Stimulated activated effector memory CD8-positive, alpha-beta T cell treated with anti-CD3 and anti-CD28 coated beads, Interleukin-12 subunit alpha, Interleukin-12 subunit beta, amount 100 ng/mL, for 72 hours (primary cell): ENCODE data around the gene KCNJ4.

ENCODE experiments used
- ATAC-seq: fragments of 150-1000 bp; cut with Tn5 transposase; 2 replicates; pipeline ENCODE4 v1.10.0; 2021
- DNase-seq, 2 donors: peaks; one replicate each; pipeline ENCODE4 v3.0.0; 2021 to 2022; ENCODE audit warnings: low spot score in 2 of 2
- H3K27ac Mint-ChIP-seq: one replicate; pipeline ENCODE4 v1.8.0; 2022; ENCODE audit warnings: mild to moderate bottlenecking, mixed read lengths
- H3K36me3 Mint-ChIP-seq: one replicate; pipeline ENCODE4 v1.8.0; 2022; ENCODE audit warnings: mild to moderate bottlenecking, mixed read lengths
- H3K4me1 Mint-ChIP-seq: one replicate; pipeline ENCODE4 v1.8.0; 2022; ENCODE audit warnings: mixed read lengths
- H3K4me3 Mint-ChIP-seq: one replicate; pipeline ENCODE4 v1.8.0; 2022; ENCODE audit warnings: mild to moderate bottlenecking, mixed read lengths
- H3K9me3 Mint-ChIP-seq: one replicate; pipeline ENCODE4 v1.8.0; 2022; ENCODE audit warnings: mixed read lengths

KCNJ4 gene

GRCh38 chr22:38432264-38432663 is 22.7 kb downstream of the KCNJ4 start:
- no peak for DNase-seq
- H3K4me1 Mint-ChIP-seq: no peaks in the 10 kb centered on the region
- no peak for ATAC-seq
- H3K9me3 Mint-ChIP-seq: no peaks in the 10 kb centered on the region
- no peak overlapping the region for H3K27ac Mint-ChIP-seq
- H3K4me3 Mint-ChIP-seq: no peak overlapping the region
- no peaks in the 10 kb centered on the region for H3K36me3 Mint-ChIP-seq

GRCh38 chr22:38431266-38432010 is 23.6 kb downstream of the KCNJ4 start:
- H3K36me3 Mint-ChIP-seq: no peaks in the 10 kb centered on the region
- ATAC-seq (no peak), DNase-seq (no peak)
- H3K4me3 Mint-ChIP-seq: no peak overlapping the region
- H3K9me3 Mint-ChIP-seq: no peaks in the 10 kb centered on the region
- H3K27ac Mint-ChIP-seq: no peak overlapping the region
- no peaks in the 10 kb centered on the region for H3K4me1 Mint-ChIP-seq

- no peaks in the 10 kb centered on the region for H3K9me3 Mint-ChIP-seq
- no peaks in the 10 kb centered on the region for H3K4me1 Mint-ChIP-seq
- no peak for DNase-seq
- no peaks in the 10 kb centered on the region for H3K36me3 Mint-ChIP-seq
- no peak overlapping the region for H3K4me3 Mint-ChIP-seq
- no peak for ATAC-seq
- H3K27ac Mint-ChIP-seq: no peak overlapping the region
Observed at GRCh38 chr22:38429499-38430068, 25.4 kb downstream of the KCNJ4 start.

GRCh38 chr22:38428714-38429113 is 26.3 kb downstream of the KCNJ4 start:
- ATAC-seq: no peak
- Mint-ChIP-seq H3K4me1 (no peaks in the 10 kb centered on the region), H3K9me3 (no peaks in the 10 kb centered on the region), H3K36me3 (no peaks in the 10 kb centered on the region), H3K4me3 (no peak overlapping the region), H3K27ac (no peak overlapping the region)
- no peak for DNase-seq

- no peaks in the 10 kb centered on the region for H3K9me3 Mint-ChIP-seq
- ATAC-seq: no peak
- H3K36me3 Mint-ChIP-seq: no peaks in the 10 kb centered on the region
- H3K4me1 Mint-ChIP-seq: no peaks in the 10 kb centered on the region
- no peak overlapping the region for H3K27ac Mint-ChIP-seq
- H3K4me3 Mint-ChIP-seq: no peak overlapping the region
- no peak for DNase-seq
Observed at GRCh38 chr22:38427940-38428339, 27.1 kb downstream of the KCNJ4 start.

- Mint-ChIP-seq H3K9me3 (no peaks in the 10 kb centered on the region), H3K27ac (no peak overlapping the region), H3K36me3 (no peaks in the 10 kb centered on the region), H3K4me1 (no peaks in the 10 kb centered on the region), H3K4me3 (no peak overlapping the region)
- ATAC-seq (no peak), DNase-seq (no peak)
Observed at GRCh38 chr22:38427465-38427864, 27.5 kb downstream of the KCNJ4 start.

GRCh38 chr22:38426628-38427027 is 28.4 kb downstream of the KCNJ4 start:
- Mint-ChIP-seq H3K4me1 (no peaks in the 10 kb centered on the region), H3K9me3 (no peaks in the 10 kb centered on the region), H3K27ac (no peak overlapping the region), H3K36me3 (no peaks in the 10 kb centered on the region), H3K4me3 (no peak overlapping the region)
- DNase-seq (no peak), ATAC-seq (no peak)

- no peak for DNase-seq
- no peaks in the 10 kb centered on the region for H3K4me1 Mint-ChIP-seq
- no peaks in the 10 kb centered on the region for H3K9me3 Mint-ChIP-seq
- no peak for ATAC-seq
- H3K36me3 Mint-ChIP-seq: no peaks in the 10 kb centered on the region
- H3K27ac Mint-ChIP-seq: no peak overlapping the region
- no peak overlapping the region for H3K4me3 Mint-ChIP-seq
Observed at GRCh38 chr22:38424525-38425080, 30.4 kb downstream of the KCNJ4 start.

- Mint-ChIP-seq H3K4me3 (no peak overlapping the region), H3K27ac (no peak overlapping the region), H3K9me3 (no peaks in the 10 kb centered on the region), H3K4me1 (no peaks in the 10 kb centered on the region), H3K36me3 (no peaks in the 10 kb centered on the region)
- no peak for ATAC-seq
- no peak for DNase-seq
Observed at GRCh38 chr22:38423512-38424503, 31.2 kb downstream of the KCNJ4 start.

- no peaks in the 10 kb centered on the region for H3K4me1 Mint-ChIP-seq
Observed at GRCh38 chr22:38422611-38423511, 32.1 kb downstream of the KCNJ4 start.

GRCh38 chr22:38420734-38421133 is 34.3 kb downstream of the KCNJ4 start:
- ATAC-seq: no peak
- no peak overlapping the region for H3K4me3 Mint-ChIP-seq

More at GRCh38 chr22:38422611-38423511, 32.1 kb downstream of the KCNJ4 start:
- Mint-ChIP-seq H3K36me3 (no peaks in the 10 kb centered on the region), H3K9me3 (no peaks in the 10 kb centered on the region), H3K27ac (no peak overlapping the region), H3K4me3 (no peak overlapping the region)
- ATAC-seq: no peak
- no peak for DNase-seq

GRCh38 chr22:38419858-38420160 is 35.2 kb downstream of the KCNJ4 start:
- Mint-ChIP-seq H3K27ac (no peak overlapping the region), H3K36me3 (no peaks in the 10 kb centered on the region), H3K9me3 (no peaks in the 10 kb centered on the region), H3K4me1 (no peaks in the 10 kb centered on the region), H3K4me3 (no peak overlapping the region)
- ATAC-seq (no peak), DNase-seq (no peak)

More at GRCh38 chr22:38420734-38421133, 34.3 kb downstream of the KCNJ4 start:
- no peaks in the 10 kb centered on the region for H3K4me1 Mint-ChIP-seq
- no peaks in the 10 kb centered on the region for H3K9me3 Mint-ChIP-seq
- no peak for DNase-seq
- H3K36me3 Mint-ChIP-seq: no peaks in the 10 kb centered on the region
- no peak overlapping the region for H3K27ac Mint-ChIP-seq

- Mint-ChIP-seq H3K9me3 (no peaks in the 10 kb centered on the region), H3K4me1 (no peaks in the 10 kb centered on the region), H3K4me3 (no peak overlapping the region), H3K36me3 (no peaks in the 10 kb centered on the region), H3K27ac (peak overlapping the region; percentile 47)
- ATAC-seq: no peak
- DNase-seq: no peak
Observed at GRCh38 chr22:38419121-38419857, 35.7 kb downstream of the KCNJ4 start.

- Mint-ChIP-seq H3K4me1 (no peaks in the 10 kb centered on the region), H3K36me3 (no peaks in the 10 kb centered on the region), H3K27ac (peak overlapping the region; percentile 47), H3K4me3 (no peak overlapping the region), H3K9me3 (no peaks in the 10 kb centered on the region)
- DNase-seq (no peak), ATAC-seq (no peak)
Observed at GRCh38 chr22:38418589-38418988, 36.4 kb downstream of the KCNJ4 start.
